ENCODE data around the gene CYTIP. TPM values are rescaled to one million over a fixed set of nuclear protein-coding genes. Genes with fewer than 3 reads are reported as not detected.

The CYTIP gene
- total and polyA plus RNA-seq, 2 of the 13 experiments (the other 11 are each of a cell fraction or from before 2014, with no cell fraction given): not detected

GRCh38 chr2:157442191-157442590, 1.7 kb downstream of the CYTIP start:
- no peak overlapping the region for H3K27ac ChIP-seq (ENCODE audit: extremely low read length, insufficient read depth, low read length)
- no peak for FAIRE-seq
- in situ Hi-C loops (cut with HindIII; ENCODE audit: extremely low pct_ligation_motif_present, low pct_unique_long_range_greater_than_20kb): no loop called here
- no peak for TF ChIP-seq ZNF878 (CRISPR knock-in tag; IDR thresholded peaks at IDR 0.05)
- no peak for TF ChIP-seq HDAC2 (CRISPR knock-in tag; IDR thresholded peaks at IDR 0.05)
- no peak for TF ChIP-seq CEBPB (IDR thresholded peaks at IDR 0.05; ENCODE audit: borderline replicate concordance, low read depth, low read length)
- TF ChIP-seq TFDP2 (CRISPR knock-in tag; IDR thresholded peaks at IDR 0.05): no peak
- no peak for TF ChIP-seq UBTF (CRISPR knock-in tag; IDR thresholded peaks at IDR 0.05)
- no peak for TF ChIP-seq ZNF772 (CRISPR knock-in tag; IDR thresholded peaks at IDR 0.05)
- TF ChIP-seq MYPOP (CRISPR knock-in tag; IDR thresholded peaks at IDR 0.05): no peak
- no peak for TF ChIP-seq ZSCAN12 (CRISPR knock-in tag; IDR thresholded peaks at IDR 0.05)
- no peak for TF ChIP-seq HNF1B (CRISPR knock-in tag; IDR thresholded peaks at IDR 0.05)
- no peak for TF ChIP-seq E2F1 (CRISPR knock-in tag; IDR thresholded peaks at IDR 0.05)
- no peak for TF ChIP-seq BCLAF1 (IDR thresholded peaks at IDR 0.05)

More at GRCh38 chr2:157442191-157442590, 1.7 kb downstream of the CYTIP start:
- intact Hi-C loops (cut with micrococcal nuclease; ENCODE audit: unreplicated experiment): no loop called here
- Histone ChIP-seq H3K4me3 (replicated peaks in 1 of 3; ENCODE audit: insufficient read depth in 1 of 3, low read depth in 2 of 3, low read length in 3 of 3) (no peak overlapping the region), H3K27me3 (ENCODE audit: control insufficient read depth in 1 of 2, insufficient read depth in 2 of 2, low read length in 2 of 2) (peaks cover 0 to 6% of the 10 kb centered on the region in 2 experiments; a peak in 1 of 5 replicates), H3K9ac (ENCODE audit: insufficient read depth, low read depth, low read length) (no peak overlapping the region), H4K20me1 (ENCODE audit: insufficient read depth, low read length) (no peaks in the 10 kb centered on the region), H2AFZ (ENCODE audit: low read length) (no peak overlapping the region), H3K4me1 (ENCODE audit: insufficient read depth, low read length) (no peaks in the 10 kb centered on the region), H3K9me3 (ENCODE audit: low read length) (no peaks in the 10 kb centered on the region), H3K79me2 (ENCODE audit: insufficient read depth, low read length) (no peaks in the 10 kb centered on the region), H3K4me2 (ENCODE audit: low read depth, low read length) (no peak overlapping the region), H3K36me3 (replicated peaks in 1 of 2; ENCODE audit: control insufficient read depth in 1 of 2, insufficient read depth in 2 of 2, low read length in 2 of 2) (no peaks in the 10 kb centered on the region)
- DNase-seq (ENCODE audit: low spot score) (no peak), ATAC-seq (no peak)
- ChIA-PET POLR2A (no interaction called here), CTCF (ENCODE audit: low intra/inter-chr PET ratio, low total read pairs) (no interaction called here)
- 7% methylated on average over 2 of the region's 2 CpGs for WGBS (ENCODE audit: low lambda C conversion rate)
- BruUV-seq (replicated peaks): no TSS peak
